Neural progenitor cell (in vitro differentiated cells): Measurements from ENCODE around the gene BUD31. TPM values are rescaled to one million over a fixed set of nuclear protein-coding genes. Genes with fewer than 3 reads are reported as not detected.
A peak's percentile ranks its signal among the peaks of the same experiment; 100 is the strongest.

ENCODE experiments used
- DNase-seq: peaks from one replicate; pipeline ENCODE4 v3.0.0-alpha.2; 2016; ENCODE audit warnings: low spot score
- H2AFZ ChIP-seq: fragments of 200-600 bp; sonication (generic); replicated peaks from 2 replicates; pipeline ENCODE4 v1.6.1; 2016; ENCODE audit warnings: antibody characterized with exemption
- H3F3A ChIP-seq: fragments of 200-600 bp; sonication (generic); 2 replicates; pipeline ENCODE4 v1.6.1; 2016; ENCODE audit warnings: antibody characterized with exemption, low read depth
- H3K27ac ChIP-seq: fragments of 200-600 bp; sonication (generic); 2 replicates; pipeline ENCODE4 v1.5.1; 2016; ENCODE audit warnings: mild to moderate bottlenecking
- H3K27me3 ChIP-seq: fragments of 200-600 bp; sonication (generic); 2 replicates; pipeline ENCODE4 v1.6.1; 2016; ENCODE audit warnings: mild to moderate bottlenecking, moderate library complexity
- H3K36me3 ChIP-seq: fragments of 200-600 bp; sonication (generic); 2 replicates; pipeline ENCODE4 v1.5.1; 2016
- H3K4me1 ChIP-seq: fragments of 200-600 bp; sonication (generic); 2 replicates; pipeline ENCODE4 v1.6.1; 2016; ENCODE audit warnings: mixed run types
- H3K4me2 ChIP-seq: fragments of 200-600 bp; sonication (generic); 2 replicates; pipeline ENCODE4 v1.6.1; 2016
- H3K4me3 ChIP-seq: fragments of 200-600 bp; sonication (generic); 2 replicates; pipeline ENCODE4 v1.5.1; 2016
- H3K79me2 ChIP-seq: fragments of 200-600 bp; sonication (generic); 2 replicates; pipeline ENCODE4 v1.6.1; 2016; ENCODE audit warnings: low read depth
- H3K9ac ChIP-seq: fragments of 200-600 bp; sonication (generic); 2 replicates; pipeline ENCODE4 v1.6.1; 2016
- H3K9me3 ChIP-seq: fragments of 200-600 bp; sonication (generic); 2 replicates; pipeline ENCODE4 v1.5.1; 2016; ENCODE audit warnings: low read depth
- H4K20me1 ChIP-seq: fragments of 200-600 bp; sonication (generic); 2 replicates; pipeline ENCODE4 v1.6.1; 2016; ENCODE audit warnings: low read depth
- H3K27ac Mint-ChIP-seq: 3 replicates; pipeline ENCODE4 v1.8.0; 2021; ENCODE audit warnings: mixed read lengths
- H3K27me3 Mint-ChIP-seq: 2 replicates; pipeline ENCODE4 v1.8.0; 2022; ENCODE audit warnings: low read depth, mild to moderate bottlenecking, inconsistent platforms, moderate library complexity, mixed read lengths; ENCODE audit not compliant: insufficient read depth
- H3K36me3 Mint-ChIP-seq: 3 replicates; pipeline ENCODE4 v1.8.0; 2021; ENCODE audit warnings: mixed read lengths
- H3K4me1 Mint-ChIP-seq: 3 replicates; pipeline ENCODE4 v1.8.0; 2021; ENCODE audit warnings: mixed read lengths
- H3K4me3 Mint-ChIP-seq: 3 replicates; pipeline ENCODE4 v1.8.0; 2021; ENCODE audit warnings: mild to moderate bottlenecking, moderate library complexity, mixed read lengths
- H3K9me3 Mint-ChIP-seq: 3 replicates; pipeline ENCODE4 v1.8.0; 2020; ENCODE audit warnings: mixed read lengths
- CTCF ChIP-seq: fragments of 200-600 bp; sonication (generic); IDR thresholded peaks from 2 replicates; pipeline ENCODE4 v1.5.1; 2017; ENCODE audit warnings: antibody characterized with exemption, mild to moderate bottlenecking
- EZH2 ChIP-seq: fragments of 200-600 bp; sonication (generic); IDR thresholded peaks from 2 replicates; pipeline ENCODE4 v1.6.1; 2017; ENCODE audit warnings: antibody characterized with exemption, mild to moderate bottlenecking, moderate library complexity
- EZH2phosphoT487 ChIP-seq: fragments of 200-600 bp; sonication (generic); IDR thresholded peaks from 2 replicates; pipeline ENCODE4 v1.6.1; 2017; ENCODE audit warnings: antibody characterized with exemption
- total RNA-seq: library from RNA; depleted of rRNA; stranded (reverse); fragments of >200 nt; gene quantifications from 2 replicates; pipeline ENCODE4 v1.2.3, GENCODE V29; 2015; ENCODE audit warnings: low replicate concordance

The BUD31 gene
- total RNA-seq, 1 donor from 2014 or later: 98.2 TPM

DNA sequence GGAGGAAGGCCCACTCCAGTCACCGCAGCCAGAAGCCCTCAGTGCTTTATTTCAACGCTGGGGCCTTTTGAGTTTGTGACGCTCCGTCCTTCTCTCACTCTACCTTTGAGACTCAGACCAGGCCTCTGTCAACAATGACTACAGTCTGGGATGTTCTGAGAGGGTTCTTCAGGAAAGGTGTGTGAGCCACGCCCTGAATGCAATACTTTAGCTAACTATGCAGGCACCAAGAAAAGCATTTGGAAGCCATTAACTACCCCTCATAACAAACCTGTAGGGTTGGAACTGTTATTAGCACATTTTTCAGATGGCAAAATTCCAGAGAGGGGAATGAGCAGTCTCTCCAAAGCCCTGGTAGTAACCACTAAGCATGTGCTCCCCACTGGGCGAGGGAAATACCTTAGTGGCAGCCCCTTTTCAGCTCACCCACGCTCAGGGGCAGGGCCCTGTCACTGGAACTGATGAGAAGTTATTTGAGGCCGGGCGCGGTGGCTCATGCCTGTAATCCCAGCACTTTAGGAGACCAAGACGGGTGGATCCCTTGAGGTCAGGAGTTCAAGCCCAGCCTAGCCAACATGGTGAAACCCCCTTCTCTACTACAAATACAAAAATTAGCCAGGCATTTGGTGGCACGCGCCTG, 39.9 kb upstream of the BUD31 start:
- Histone ChIP-seq H3K9me3 (no peaks in the 10 kb centered on the region), H3K4me1 (peaks cover 5% of the 10 kb centered on the region), H4K20me1 (peaks cover 4% of the 10 kb centered on the region), H3K79me2 (no peaks in the 10 kb centered on the region), H3K4me2 (no peak overlapping the region), H3K27me3 (peaks cover 8% of the 10 kb centered on the region), H3F3A (peaks cover 28% of the 10 kb centered on the region), H2AFZ (no peak overlapping the region), H3K27ac (peak overlapping the region; percentile 53), H3K4me3 (no peak overlapping the region), H3K36me3 (no peaks in the 10 kb centered on the region), H3K9ac (no peak overlapping the region)
- Mint-ChIP-seq H3K36me3 (peaks cover 13% of the 10 kb centered on the region), H3K27me3 (peaks cover 11% of the 10 kb centered on the region), H3K4me3 (no peak overlapping the region), H3K27ac (no peak overlapping the region), H3K9me3 (no peaks in the 10 kb centered on the region), H3K4me1 (peaks cover 17% of the 10 kb centered on the region)
- TF ChIP-seq EZH2phosphoT487 (no peak), CTCF (no peak)
- DNase-seq: no peak

GRCh38 chr7:99369767-99370391, 38.9 kb upstream of the BUD31 start:
- Histone ChIP-seq H3K79me2 (no peaks in the 10 kb centered on the region), H2AFZ (no peak overlapping the region), H3K4me3 (no peak overlapping the region), H3K4me1 (peaks cover 5% of the 10 kb centered on the region), H3K9ac (no peak overlapping the region), H3K4me2 (no peak overlapping the region), H3K9me3 (no peaks in the 10 kb centered on the region), H4K20me1 (peaks cover 4% of the 10 kb centered on the region), H3K27me3 (peaks cover 12% of the 10 kb centered on the region), H3K27ac (no peak overlapping the region), H3F3A (peaks cover 34% of the 10 kb centered on the region), H3K36me3 (no peaks in the 10 kb centered on the region)
- H3K4me1 Mint-ChIP-seq: peaks cover 18% of the 10 kb centered on the region
- peaks cover 11% of the 10 kb centered on the region for H3K27me3 Mint-ChIP-seq
- no peaks in the 10 kb centered on the region for H3K9me3 Mint-ChIP-seq
- H3K36me3 Mint-ChIP-seq: peaks cover 9% of the 10 kb centered on the region
- no peak for TF ChIP-seq EZH2phosphoT487
- TF ChIP-seq EZH2: no peak
- TF ChIP-seq CTCF: no peak
- H3K27ac Mint-ChIP-seq: no peak overlapping the region
- DNase-seq: no peak
- no peak overlapping the region for H3K4me3 Mint-ChIP-seq

DNA sequence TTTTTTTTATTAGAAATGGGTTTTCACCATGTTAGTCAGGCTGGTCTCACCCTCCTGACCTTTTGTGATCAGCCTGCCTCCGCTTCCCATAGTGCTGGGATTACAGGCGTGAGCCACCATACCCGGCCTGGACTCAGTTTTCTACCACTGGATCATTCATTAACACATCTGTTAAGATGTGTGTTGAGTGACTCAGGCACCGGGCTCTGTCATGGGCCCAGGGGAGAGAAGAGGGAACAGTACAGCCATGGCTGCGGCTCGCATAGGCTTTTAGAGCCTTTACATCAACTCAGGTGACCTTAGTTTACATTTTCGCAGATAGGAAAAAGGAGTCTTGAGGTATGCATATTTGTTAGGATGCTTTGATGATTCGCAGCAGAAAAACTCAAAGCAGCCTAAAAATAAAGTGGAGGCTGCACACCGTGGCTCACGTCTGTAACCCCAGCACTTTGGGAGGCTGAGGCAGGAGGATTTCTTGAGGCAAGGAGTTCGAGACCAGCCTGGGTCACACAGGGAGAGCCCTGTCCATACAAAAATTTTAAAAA, 37.3 kb upstream of the BUD31 start:
- no peak overlapping the region for H3K27ac ChIP-seq
- Mint-ChIP-seq H3K36me3 (peaks cover 4% of the 10 kb centered on the region), H3K27ac (no peak overlapping the region), H3K27me3 (peaks cover 11% of the 10 kb centered on the region), H3K4me1 (peaks cover 15% of the 10 kb centered on the region), H3K4me3 (peak overlapping the region; percentile 13), H3K9me3 (no peaks in the 10 kb centered on the region)
- no peak overlapping the region for H3K9ac ChIP-seq
- H3K4me1 ChIP-seq: no peaks in the 10 kb centered on the region
- peaks cover 12% of the 10 kb centered on the region for H3K79me2 ChIP-seq
- H4K20me1 ChIP-seq: peaks cover 4% of the 10 kb centered on the region
- H3K27me3 ChIP-seq: peaks cover 12% of the 10 kb centered on the region
- H3K4me3 ChIP-seq: no peak overlapping the region
- H2AFZ ChIP-seq: no peak overlapping the region
- H3K9me3 ChIP-seq: no peaks in the 10 kb centered on the region
- H3F3A ChIP-seq: peaks cover 26% of the 10 kb centered on the region
- TF ChIP-seq EZH2phosphoT487: no peak
- no peak for TF ChIP-seq CTCF
- TF ChIP-seq EZH2: no peak
- H3K36me3 ChIP-seq: no peaks in the 10 kb centered on the region
- DNase-seq: no peak
- H3K4me2 ChIP-seq: no peak overlapping the region
